ENCODE results near the gene TAS2R10. TPM values are rescaled to one million over a fixed set of nuclear protein-coding genes. Genes with fewer than 3 reads are reported as not detected.

Gene TAS2R10
- total and polyA plus RNA-seq, 4 donors, result 0.18 to 2.1 (median 0.80) TPM; not detected in 1

- WGBS, 2 donors, result 97 to 100% methylated on average over 1 of the region's 1 CpG
- no peaks in the 10 kb centered on the region for H3K36me3 ChIP-seq (ENCODE audit: control insufficient read depth in 4 of 4, insufficient read depth in 4 of 4, low read length in 4 of 4)
- DNase-seq, result no peak
- no peak for ATAC-seq (ENCODE audit: insufficient read depth, low FRiP score)
- H3K4me1 ChIP-seq (ENCODE audit: control insufficient read depth in 5 of 5, insufficient read depth in 5 of 5, low read length in 5 of 5), result no peaks in the 10 kb centered on the region
- no peak for TF ChIP-seq CTCF (IDR thresholded peaks at IDR 0.05; ENCODE audit: control extremely low read depth, extremely low read depth)
- H3K4me3 ChIP-seq, result no peak overlapping the region
- no peak overlapping the region for H3K9ac ChIP-seq (ENCODE audit: insufficient read depth in 1 of 2, low read length in 2 of 2)
- H3K27ac ChIP-seq (ENCODE audit: low read depth in 1 of 2, low read length in 1 of 2), result no peak overlapping the region
- H3K9me3 ChIP-seq (ENCODE audit: control insufficient read depth in 4 of 4, insufficient read depth in 3 of 4, low read length in 3 of 4), result no peaks in the 10 kb centered on the region
- no peaks in the 10 kb centered on the region for H3K27me3 ChIP-seq (ENCODE audit: control insufficient read depth in 3 of 3, insufficient read depth in 3 of 3, low read length in 2 of 3)
Measured at GRCh38 chr12:10829994-10830393, 3.8 kb upstream of the TAS2R10 start.

GRCh38 chr12:10824957-10825356 is 1.2 kb downstream of the TAS2R10 start:
- WGBS, 2 donors, result 83 to 86% methylated on average over 3 of the region's 3 CpGs
- no peaks in the 10 kb centered on the region for H3K4me1 ChIP-seq (ENCODE audit: control insufficient read depth in 5 of 5, insufficient read depth in 5 of 5, low read length in 5 of 5)
- H3K4me3 ChIP-seq, result no peak overlapping the region
- no peak for TF ChIP-seq CTCF (IDR thresholded peaks at IDR 0.05; ENCODE audit: control extremely low read depth, extremely low read depth)
- no peak overlapping the region for H3K27ac ChIP-seq (ENCODE audit: low read depth in 1 of 2, low read length in 1 of 2)
- H3K9ac ChIP-seq (ENCODE audit: insufficient read depth in 1 of 2, low read length in 2 of 2), result no peak overlapping the region
- no peaks in the 10 kb centered on the region for H3K36me3 ChIP-seq (ENCODE audit: control insufficient read depth in 4 of 4, insufficient read depth in 4 of 4, low read length in 4 of 4)
- H3K27me3 ChIP-seq (ENCODE audit: control insufficient read depth in 3 of 3, insufficient read depth in 3 of 3, low read length in 2 of 3), result no peaks in the 10 kb centered on the region
- H3K9me3 ChIP-seq (ENCODE audit: control insufficient read depth in 4 of 4, insufficient read depth in 3 of 4, low read length in 3 of 4), result no peaks in the 10 kb centered on the region
- no peak for ATAC-seq (ENCODE audit: insufficient read depth, low FRiP score)
- no peak for DNase-seq

- H3K27me3 ChIP-seq (ENCODE audit: control insufficient read depth in 3 of 3, insufficient read depth in 3 of 3, low read length in 2 of 3), result no peaks in the 10 kb centered on the region
- no peaks in the 10 kb centered on the region for H3K36me3 ChIP-seq (ENCODE audit: control insufficient read depth in 4 of 4, insufficient read depth in 4 of 4, low read length in 4 of 4)
- DNase-seq, result no peak
- ATAC-seq (ENCODE audit: insufficient read depth, low FRiP score), result no peak
- no peak overlapping the region for H3K9ac ChIP-seq (ENCODE audit: insufficient read depth in 1 of 2, low read length in 2 of 2)
- H3K9me3 ChIP-seq (ENCODE audit: control insufficient read depth in 4 of 4, insufficient read depth in 3 of 4, low read length in 3 of 4), result peaks cover 0 to 2% (median 0%) of the 10 kb centered on the region in 4 donors
- no peak for TF ChIP-seq CTCF (IDR thresholded peaks at IDR 0.05; ENCODE audit: control extremely low read depth, extremely low read depth)
- no peak overlapping the region for H3K4me3 ChIP-seq
- H3K4me1 ChIP-seq (ENCODE audit: control insufficient read depth in 5 of 5, insufficient read depth in 5 of 5, low read length in 5 of 5), result no peaks in the 10 kb centered on the region
- H3K27ac ChIP-seq (ENCODE audit: low read depth in 1 of 2, low read length in 1 of 2), result no peak overlapping the region
- whole genome bisulfite sequencing, 2 donors, result 81 to 84% methylated on average over 3 of the region's 3 CpGs
Measured at GRCh38 chr12:10811883-10812536, 14.1 kb downstream of the TAS2R10 start.

GRCh38 chr12:10810068-10810467 is 16.1 kb downstream of the TAS2R10 start, which contains the start of gene TAS2R9:
TAS2R9 (minus strand) TSS chr12:10810168; CDS start chr12:10810075, 93 bp downstream.
- Histone ChIP-seq H3K27me3 (ENCODE audit: control insufficient read depth in 3 of 3, insufficient read depth in 3 of 3, low read length in 2 of 3) (no peaks in the 10 kb centered on the region), H3K27ac (ENCODE audit: low read depth in 1 of 2, low read length in 1 of 2) (no peak within 1 kb of the TSS), H3K9me3 (ENCODE audit: control insufficient read depth in 4 of 4, insufficient read depth in 3 of 4, low read length in 3 of 4) (no peaks in the 10 kb centered on the region), H3K4me1 (ENCODE audit: control insufficient read depth in 5 of 5, insufficient read depth in 5 of 5, low read length in 5 of 5) (no peaks in the 10 kb centered on the region), H3K9ac (ENCODE audit: insufficient read depth in 1 of 2, low read length in 2 of 2) (no peak within 1 kb of the TSS), H3K4me3 (no peak within 1 kb of the TSS), H3K36me3 (ENCODE audit: control insufficient read depth in 4 of 4, insufficient read depth in 4 of 4, low read length in 4 of 4) (no peaks in the 10 kb centered on the region)
- TF ChIP-seq CTCF (IDR thresholded peaks at IDR 0.05; ENCODE audit: control extremely low read depth, extremely low read depth), result no peak
- DNase-seq (no peak), ATAC-seq (ENCODE audit: insufficient read depth, low FRiP score) (no peak)
